Iris pigment epithelial cell (primary cell): ENCODE data around the gene TEX13A.

Experiments
- DNase-seq: peaks from one replicate; pipeline ENCODE4 v3.0.0-alpha.2; 2011; ENCODE audit warnings: low read depth

TEX13A gene

DNA sequence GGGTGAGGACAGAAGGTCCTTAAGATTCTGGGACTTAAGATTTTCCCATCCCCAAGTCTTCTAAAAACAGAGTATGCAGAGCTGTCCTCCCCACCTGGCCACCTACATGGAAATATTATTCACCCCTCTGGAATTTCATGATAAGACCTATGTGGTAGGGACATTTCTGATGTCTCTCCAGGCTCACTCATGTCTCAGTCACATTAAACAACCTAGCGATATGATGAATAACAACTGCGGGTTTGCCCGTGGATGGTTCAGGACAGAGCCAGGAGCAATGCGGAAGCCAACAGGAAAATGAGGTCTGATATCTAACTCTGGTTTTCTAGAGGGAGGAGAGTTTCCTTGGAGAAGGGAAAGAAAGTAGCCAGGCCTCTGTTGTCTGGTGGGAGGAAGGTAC lies 47.4 kb downstream of the TEX13A start:
- DNase-seq: no peak
